Measurements from ENCODE around the gene TBC1D20. TPM values are rescaled to one million over a fixed set of nuclear protein-coding genes. Genes with fewer than 3 reads are reported as not detected.

TBC1D20 gene
- total RNA-seq, 1 experiment from 2014 or later: 32.3 TPM

- peaks cover 9 to 32% of the 10 kb centered on the region in 2 experiments; a peak in 3 of 4 replicates for H3K4me1 ChIP-seq (ENCODE audit: control insufficient read depth in 1 of 2, insufficient read depth in 2 of 2, low read length in 2 of 2)
- H3K9ac ChIP-seq (ENCODE audit: low read length): peak overlapping the region; percentile 49
- H3K4me2 ChIP-seq (ENCODE audit: low read length): peak overlapping the region; percentile 89
- H2AFZ ChIP-seq (ENCODE audit: low read depth, low read length, poor library complexity, severe bottlenecking): no peak overlapping the region
- ChIA-PET CTCF (interaction anchor here (1.0 to 1.2 kb wide), 2 partner anchors 45 to 53 kb away, joined by 3 to 4 read pairs; no protein-coding TSS in a partner anchor), POLR2A (interaction anchor here (0.7 to 19.5 kb wide), 8 partner anchors 8 to 136 kb away, joined by 3 to 639 read pairs (median 4); partner anchors contain the start of genes CSNK2A1, SOX12 and TRIB3), RAD21 (ENCODE audit: low non-redundant PET in 1 of 2, low total read pairs in 2 of 2, uncharacterized antibody in 2 of 2, unreplicated experiment in 2 of 2) (no interaction called here)
- H3K27ac ChIP-seq (ENCODE audit: low read depth, low read length): peak overlapping the region; percentile 86
- TSS peak; percentile 87 for BruUV-seq (replicated peaks)
- DNase-seq (ENCODE audit: low read depth, low spot score) (peak; percentile 51), ATAC-seq (peak; percentile 87)
- H3K9me3 ChIP-seq (ENCODE audit: control insufficient read depth in 1 of 2, insufficient read depth in 1 of 2, low read depth in 1 of 2, low read length in 2 of 2): peaks cover 0 to 6% of the 10 kb centered on the region in 2 experiments; a peak in 1 of 4 replicates
- peaks cover 29% of the 10 kb centered on the region for H3K79me2 ChIP-seq (ENCODE audit: insufficient read depth, low read length)
- peaks cover 15 to 22% of the 10 kb centered on the region in 2 experiments; a peak in 2 of 4 replicates for H3K36me3 ChIP-seq (ENCODE audit: control insufficient read depth in 1 of 2, insufficient read depth in 2 of 2, low read length in 2 of 2)
- H3K4me3 ChIP-seq (replicated peaks in 1 of 2; ENCODE audit: low read depth in 1 of 2, low read length in 2 of 2): peak overlapping the region; percentile 51 to 55
- no peaks in the 10 kb centered on the region for H4K20me1 ChIP-seq (ENCODE audit: insufficient read depth)
- H3K27me3 ChIP-seq (ENCODE audit: insufficient read depth, low read length): no peaks in the 10 kb centered on the region
- TF ChIP-seq YY1 (IDR thresholded peaks at IDR 0.05; ENCODE audit: extremely low read depth, insufficient replicate concordance, low read depth, low read length) (no peak), ZFX (IDR thresholded peaks at IDR 0.05) (peak; percentile 11; the same call in 1 of the 2 replicates), EZH2 (IDR thresholded peaks at IDR 0.05) (no peak), MAX (IDR thresholded peaks at IDR 0.05) (peak; percentile 55), CBX3 (IDR thresholded peaks at IDR 0.05; ENCODE audit: low read depth) (peak; percentile 37; the same call in 1 of the 2 replicates), ZBTB33 (IDR thresholded peaks at IDR 0.05; ENCODE audit: extremely low read depth, insufficient replicate concordance, low read length) (no peak), SP1 (IDR thresholded peaks at IDR 0.05; ENCODE audit: low read depth) (peak; percentile 52; the same call in 1 of the 2 replicates), SIN3A (IDR thresholded peaks at IDR 0.05; ENCODE audit: low read depth) (peak; percentile 48), CEBPB (IDR thresholded peaks at IDR 0.05; ENCODE audit: low read depth) (no peak), POLR2A (IDR thresholded peaks at IDR 0.05; ENCODE audit: borderline replicate concordance, extremely low read depth, insufficient read depth, insufficient read length) (peak; percentile 76), CTCF (IDR thresholded peaks at IDR 0.05 in 2 of 3, conservative IDR thresholded peaks at IDR 0.05 in 1 of 3; ENCODE audit: borderline replicate concordance in 1 of 3, insufficient read depth in 1 of 3, low read depth in 2 of 3, low read length in 2 of 3) (peak in 2 of 3 experiments; percentile 36 to 51; a peak in 3 of 6 replicates), EGR1 (IDR thresholded peaks at IDR 0.05; ENCODE audit: low read depth) (peak; percentile 20; the same call in 1 of the 2 replicates), POLR2AphosphoS5 (IDR thresholded peaks at IDR 0.05; ENCODE audit: low read depth, low read length) (peak; percentile 96), RAD21 (IDR thresholded peaks at IDR 0.05; ENCODE audit: low read depth) (no peak)
- no peaks in the 10 kb centered on the region for H3K9me2 ChIP-seq (ENCODE audit: insufficient read depth)
- intact Hi-C loops (cut with micrococcal nuclease): no loop called here
Measured at GRCh38 chr20:407133-407952, 55.0 kb downstream of the TBC1D20 start.
